AG09309 (cell line): ENCODE measurements around the gene CTNND2.
A peak's percentile ranks its signal among the peaks of the same experiment; 100 is the strongest.

Experiments used
- DNase-seq: peaks from one replicate; pipeline ENCODE4 v3.0.0-alpha.2; 2010; ENCODE audit warnings: low read depth
- H3K4me3 ChIP-seq: 2 replicates; pipeline ENCODE4 v1.5.1; 2011; ENCODE audit warnings: mild to moderate bottlenecking, low read depth, low read length, moderate library complexity; ENCODE audit not compliant: control insufficient read depth
- CTCF ChIP-seq: IDR thresholded peaks from 2 replicates; pipeline ENCODE4 v1.5.1; 2011; ENCODE audit warnings: mild to moderate bottlenecking, low read depth, low read length, inconsistent platforms; ENCODE audit not compliant: insufficient read depth, control insufficient read depth; ENCODE audit errors: missing control alignments

Gene CTNND2

GRCh38 chr5:10988622-10989021 lies 915.6 kb downstream of the CTNND2 start:
- TF ChIP-seq CTCF = no peak
- DNase-seq = no peak

GRCh38 chr5:10987925-10988504 lies 916.2 kb downstream of the CTNND2 start:
- no peak overlapping the region for H3K4me3 ChIP-seq
- TF ChIP-seq CTCF = peak; percentile 52
- DNase-seq = no peak

More at GRCh38 chr5:10988622-10989021, 915.6 kb downstream of the CTNND2 start:
- H3K4me3 ChIP-seq = no peak overlapping the region

GRCh38 chr5:10987276-10987924 lies 916.8 kb downstream of the CTNND2 start:
- no peak for DNase-seq
- TF ChIP-seq CTCF = no peak
- no peak overlapping the region for H3K4me3 ChIP-seq

GRCh38 chr5:10985721-10986110 lies 918.5 kb downstream of the CTNND2 start:
- DNase-seq = no peak
- no peak for TF ChIP-seq CTCF
- H3K4me3 ChIP-seq = no peak overlapping the region

GRCh38 chr5:10985091-10985720 lies 919.0 kb downstream of the CTNND2 start:
- no peak for DNase-seq
- H3K4me3 ChIP-seq = no peak overlapping the region
- TF ChIP-seq CTCF = no peak

GRCh38 chr5:10984021-10984715 lies 920.1 kb downstream of the CTNND2 start:
- DNase-seq = no peak
- no peak for TF ChIP-seq CTCF
- no peak overlapping the region for H3K4me3 ChIP-seq
